HEK293 (cell line): ENCODE data around the gene INTS6L.

ENCODE experiments used
- BCL11A ChIP-seq: fragments of 450-650 bp; formaldehyde crosslinking; IDR thresholded peaks from 2 replicates; pipeline ENCODE4 v1.5.1; 2016; ENCODE audit warnings: low read depth, missing biosample characterization, missing genetic modification characterization
- ZNF274 ChIP-seq, 2 experiments: fragments of 200-500 bp in 1 of 2; fragments of 450-650 bp in 1 of 2; sonication (Bioruptor generic) in 1 of 2; formaldehyde crosslinking in 1 of 2; IDR thresholded peaks; 2 replicates each; pipeline versions ENCODE4 v1.5.1 to v1.6.1; 2014 to 2016; ENCODE audit warnings: borderline replicate concordance in 1 of 2, inconsistent platforms in 1 of 2, low read length in 1 of 2, missing biosample characterization in 1 of 2, missing genetic modification characterization in 1 of 2
- ZNF311 ChIP-seq: fragments of 450-650 bp; formaldehyde crosslinking; IDR thresholded peaks from 2 replicates; pipeline ENCODE4 v1.5.1; 2017; ENCODE audit warnings: missing biosample characterization, missing genetic modification characterization, borderline replicate concordance
- ZNF529 ChIP-seq: fragments of 450-650 bp; formaldehyde crosslinking; IDR thresholded peaks from 2 replicates; pipeline ENCODE4 v1.5.1; 2017; ENCODE audit warnings: missing genetic modification characterization, missing biosample characterization; ENCODE audit not compliant: insufficient replicate concordance
- ZNF549 ChIP-seq: fragments of 450-650 bp; IDR thresholded peaks from 2 replicates; pipeline ENCODE4 v1.5.1; 2018; ENCODE audit warnings: missing biosample characterization, missing genetic modification characterization, mild to moderate bottlenecking, inconsistent platforms, moderate library complexity
- TF ChIP-seq, protein P1 (sequence below): fragments of 450-650 bp; formaldehyde crosslinking; IDR thresholded peaks from 2 replicates; pipeline ENCODE4 v1.5.1; 2016; ENCODE audit warnings: missing biosample characterization, missing genetic modification characterization
- TF ChIP-seq, protein P2 (sequence below): fragments of 450-650 bp; formaldehyde crosslinking; IDR thresholded peaks from 2 replicates; pipeline ENCODE4 v1.5.1; 2016; ENCODE audit warnings: missing biosample characterization, missing genetic modification characterization

GRCh38 chrX:135544338-135544948, 24.0 kb downstream of the INTS6L start:
- TF ChIP-seq ZNF549 (tag by site-specific recombination) (no peak), BCL11A (tag by site-specific recombination) (no peak), ZNF311 (tag by site-specific recombination) (no peak), ZNF529 (tag by site-specific recombination) (no peak), ZNF274 (IDR thresholded peaks at IDR 0.05; ENCODE audit: low read length) (no peak), ZNF274 (tag by site-specific recombination; IDR thresholded peaks at IDR 0.05; ENCODE audit: borderline replicate concordance) (no peak)
- TF ChIP-seq, protein P1, sequence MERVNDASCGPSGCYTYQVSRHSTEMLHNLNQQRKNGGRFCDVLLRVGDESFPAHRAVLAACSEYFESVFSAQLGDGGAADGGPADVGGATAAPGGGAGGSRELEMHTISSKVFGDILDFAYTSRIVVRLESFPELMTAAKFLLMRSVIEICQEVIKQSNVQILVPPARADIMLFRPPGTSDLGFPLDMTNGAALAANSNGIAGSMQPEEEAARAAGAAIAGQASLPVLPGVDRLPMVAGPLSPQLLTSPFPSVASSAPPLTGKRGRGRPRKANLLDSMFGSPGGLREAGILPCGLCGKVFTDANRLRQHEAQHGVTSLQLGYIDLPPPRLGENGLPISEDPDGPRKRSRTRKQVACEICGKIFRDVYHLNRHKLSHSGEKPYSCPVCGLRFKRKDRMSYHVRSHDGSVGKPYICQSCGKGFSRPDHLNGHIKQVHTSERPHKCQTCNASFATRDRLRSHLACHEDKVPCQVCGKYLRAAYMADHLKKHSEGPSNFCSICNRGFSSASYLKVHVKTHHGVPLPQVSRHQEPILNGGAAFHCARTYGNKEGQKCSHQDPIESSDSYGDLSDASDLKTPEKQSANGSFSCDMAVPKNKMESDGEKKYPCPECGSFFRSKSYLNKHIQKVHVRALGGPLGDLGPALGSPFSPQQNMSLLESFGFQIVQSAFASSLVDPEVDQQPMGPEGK (tag by site-specific recombination) = no peak
- TF ChIP-seq, protein P2, sequence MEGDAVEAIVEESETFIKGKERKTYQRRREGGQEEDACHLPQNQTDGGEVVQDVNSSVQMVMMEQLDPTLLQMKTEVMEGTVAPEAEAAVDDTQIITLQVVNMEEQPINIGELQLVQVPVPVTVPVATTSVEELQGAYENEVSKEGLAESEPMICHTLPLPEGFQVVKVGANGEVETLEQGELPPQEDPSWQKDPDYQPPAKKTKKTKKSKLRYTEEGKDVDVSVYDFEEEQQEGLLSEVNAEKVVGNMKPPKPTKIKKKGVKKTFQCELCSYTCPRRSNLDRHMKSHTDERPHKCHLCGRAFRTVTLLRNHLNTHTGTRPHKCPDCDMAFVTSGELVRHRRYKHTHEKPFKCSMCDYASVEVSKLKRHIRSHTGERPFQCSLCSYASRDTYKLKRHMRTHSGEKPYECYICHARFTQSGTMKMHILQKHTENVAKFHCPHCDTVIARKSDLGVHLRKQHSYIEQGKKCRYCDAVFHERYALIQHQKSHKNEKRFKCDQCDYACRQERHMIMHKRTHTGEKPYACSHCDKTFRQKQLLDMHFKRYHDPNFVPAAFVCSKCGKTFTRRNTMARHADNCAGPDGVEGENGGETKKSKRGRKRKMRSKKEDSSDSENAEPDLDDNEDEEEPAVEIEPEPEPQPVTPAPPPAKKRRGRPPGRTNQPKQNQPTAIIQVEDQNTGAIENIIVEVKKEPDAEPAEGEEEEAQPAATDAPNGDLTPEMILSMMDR (tag by site-specific recombination) = no peak
